Cardiac muscle cell (in vitro differentiated cells and primary cell): Measurements from ENCODE around the gene DRC3. TPM values are rescaled to one million over a fixed set of nuclear protein-coding genes. Genes with fewer than 3 reads are reported as not detected.

Experiments used
- DNase-seq, 2 donors: peaks; one replicate each; pipeline versions ENCODE4 v3.0.0 to v3.0.0-alpha.2; 2010 to 2017; ENCODE audit warnings: low read depth in 1 of 2, low spot score in 1 of 2
- H3K27ac ChIP-seq: fragments of 200-600 bp; sonication (generic); 2 replicates; pipeline ENCODE4 v1.5.1; 2016
- H3K27me3 ChIP-seq: fragments of 200-600 bp; sonication (generic); 2 replicates; pipeline ENCODE4 v1.6.0; 2016; ENCODE audit warnings: control low read depth
- H3K36me3 ChIP-seq: fragments of 200-600 bp; sonication (generic); 2 replicates; pipeline ENCODE4 v1.5.1; 2016; ENCODE audit warnings: control low read depth
- H3K4me1 ChIP-seq: fragments of 200-600 bp; sonication (generic); 2 replicates; pipeline ENCODE4 v1.8.1; 2017; ENCODE audit warnings: low read depth, mild to moderate bottlenecking, mixed run types
- H3K4me3 ChIP-seq: fragments of 200-600 bp; sonication (generic); 2 replicates; pipeline ENCODE4 v1.5.1; 2016; ENCODE audit warnings: mild to moderate bottlenecking
- H3K9me3 ChIP-seq: fragments of 200-600 bp; sonication (generic); 2 replicates; pipeline ENCODE4 v1.5.1; 2017; ENCODE audit warnings: low read depth, mild to moderate bottlenecking, control low read depth
- CTCF ChIP-seq: IDR thresholded peaks from 2 replicates; pipeline ENCODE4 v1.5.1; 2012; ENCODE audit warnings: low read depth, mild to moderate bottlenecking, low read length
- polyA plus RNA-seq: library from polyadenylated mRNA; unstranded; fragments of >200 nt; fragmentation: Nextera tagmentation; extraction: Ambion mirVana; gene quantifications from 2 replicates; pipeline ENCODE4 v1.2.1, GENCODE V29; 2016
- total RNA-seq: library from RNA; depleted of rRNA; stranded (reverse); fragments of >200 nt; gene quantifications from 2 replicates; pipeline ENCODE4 v1.2.3, GENCODE V29; 2016

Gene DRC3
- total and polyA plus RNA-seq, 2 experiments from 2014 or later = 0.21 to 4.1 TPM

GRCh38 chr17:17933775-17934174 is 38.9 kb upstream of the DRC3 start:
- H3K27ac ChIP-seq = no peak overlapping the region
- no peak for DNase-seq
- no peak for TF ChIP-seq CTCF
- no peaks in the 10 kb centered on the region for H3K36me3 ChIP-seq
- H3K9me3 ChIP-seq = no peaks in the 10 kb centered on the region
- H3K4me3 ChIP-seq = no peak overlapping the region
- H3K27me3 ChIP-seq = no peaks in the 10 kb centered on the region
- H3K4me1 ChIP-seq = peaks cover 30% of the 10 kb centered on the region

- Histone ChIP-seq H3K4me3 (no peak overlapping the region), H3K27me3 (no peaks in the 10 kb centered on the region), H3K9me3 (no peaks in the 10 kb centered on the region), H3K27ac (no peak overlapping the region), H3K4me1 (peaks cover 34% of the 10 kb centered on the region), H3K36me3 (no peaks in the 10 kb centered on the region)
- no peak for DNase-seq
- no peak for TF ChIP-seq CTCF
These were observed 38.4 kb upstream of the DRC3 start for GRCh38 chr17:17934214-17934613.

- no peaks in the 10 kb centered on the region for H3K36me3 ChIP-seq
- H3K27me3 ChIP-seq = no peaks in the 10 kb centered on the region
- H3K4me1 ChIP-seq = peaks cover 34% of the 10 kb centered on the region
- no peaks in the 10 kb centered on the region for H3K9me3 ChIP-seq
- H3K27ac ChIP-seq = no peak overlapping the region
- no peak overlapping the region for H3K4me3 ChIP-seq
- TF ChIP-seq CTCF = no peak
- DNase-seq = no peak
These were observed 37.9 kb upstream of the DRC3 start for GRCh38 chr17:17934806-17935205.

GRCh38 chr17:17935321-17936271 is 37.1 kb upstream of the DRC3 start:
- no peak overlapping the region for H3K27ac ChIP-seq
- H3K27me3 ChIP-seq = no peaks in the 10 kb centered on the region
- peaks cover 33% of the 10 kb centered on the region for H3K4me1 ChIP-seq
- DNase-seq = peak in 1 of 2 donors; percentile 93
- no peaks in the 10 kb centered on the region for H3K9me3 ChIP-seq
- no peak overlapping the region for H3K4me3 ChIP-seq
- TF ChIP-seq CTCF = no peak
- H3K36me3 ChIP-seq = no peaks in the 10 kb centered on the region

- TF ChIP-seq CTCF = no peak
- H3K27me3 ChIP-seq = no peaks in the 10 kb centered on the region
- H3K27ac ChIP-seq = no peak overlapping the region
- peaks cover 40% of the 10 kb centered on the region for H3K4me1 ChIP-seq
- no peaks in the 10 kb centered on the region for H3K9me3 ChIP-seq
- H3K4me3 ChIP-seq = no peak overlapping the region
- DNase-seq = no peak
- H3K36me3 ChIP-seq = no peaks in the 10 kb centered on the region
These were observed 35.3 kb upstream of the DRC3 start for GRCh38 chr17:17937201-17937853.
